GM23338 (cell line): Measurements from ENCODE around the gene BAG3. TPM values are rescaled to one million over a fixed set of nuclear protein-coding genes. Genes with fewer than 3 reads are reported as not detected.
A peak's percentile ranks its signal among the peaks of the same experiment; 100 is the strongest.

Source experiments
- ATAC-seq: fragments of 200-7000 bp; cut with Tn5 transposase; 3 replicates; pipeline ENCODE4 v1.9.1; 2020
- DNase-seq: peaks from one replicate; pipeline ENCODE4 v3.0.0-alpha.2; 2015; ENCODE audit warnings: low spot score
- H2AFZ ChIP-seq: fragments of 200-600 bp; sonication (generic); 2 replicates; pipeline ENCODE4 v1.8.0; 2016; ENCODE audit warnings: antibody characterized with exemption, mild to moderate bottlenecking, moderate library complexity
- H3F3A ChIP-seq: fragments of 200-600 bp; sonication (generic); replicated peaks from 2 replicates; pipeline ENCODE4 v1.8.0; 2017; ENCODE audit warnings: antibody characterized with exemption, mixed run types, low read depth
- H3K27ac ChIP-seq: fragments of 200-600 bp; sonication (generic); 2 replicates; pipeline ENCODE4 v1.6.1; 2016; ENCODE audit warnings: low read depth
- H3K27me3 ChIP-seq: fragments of 200-600 bp; sonication (generic); 2 replicates; pipeline ENCODE4 v1.8.0; 2016; ENCODE audit warnings: mild to moderate bottlenecking, mixed run types, moderate library complexity; ENCODE audit not compliant: insufficient read depth
- H3K36me3 ChIP-seq: fragments of 200-600 bp; sonication (generic); 2 replicates; pipeline ENCODE4 v1.8.0; 2016; ENCODE audit warnings: mild to moderate bottlenecking; ENCODE audit not compliant: insufficient read depth
- H3K4me1 ChIP-seq: fragments of 200-600 bp; sonication (generic); 2 replicates; pipeline ENCODE4 v1.8.0; 2016; ENCODE audit warnings: mild to moderate bottlenecking, moderate library complexity; ENCODE audit not compliant: insufficient read depth
- H3K4me2 ChIP-seq: fragments of 200-600 bp; sonication (generic); 2 replicates; pipeline ENCODE4 v1.7.1; 2017; ENCODE audit warnings: mixed run types
- H3K4me3 ChIP-seq: fragments of 200-600 bp; sonication (generic); 2 replicates; pipeline ENCODE4 v1.6.1; 2016; ENCODE audit warnings: mixed run types
- H3K79me2 ChIP-seq: fragments of 200-600 bp; sonication (generic); replicated peaks from 2 replicates; pipeline ENCODE4 v1.8.0; 2017; ENCODE audit warnings: mild to moderate bottlenecking; ENCODE audit not compliant: insufficient read depth
- H3K9me2 ChIP-seq: fragments of 200-600 bp; sonication (generic); 2 replicates; pipeline ENCODE4 v1.8.0; 2017; ENCODE audit not compliant: insufficient read depth
- H4K20me1 ChIP-seq: fragments of 200-600 bp; sonication (generic); replicated peaks from 2 replicates; pipeline ENCODE4 v1.8.0; 2017; ENCODE audit warnings: mild to moderate bottlenecking; ENCODE audit not compliant: insufficient read depth
- H3K27ac Mint-ChIP-seq: 2 replicates; pipeline ENCODE4 v1.8.0; 2020; ENCODE audit warnings: inconsistent platforms, mild to moderate bottlenecking, moderate library complexity, mixed read lengths
- H3K27me3 Mint-ChIP-seq: 3 replicates; pipeline ENCODE4 v1.8.0; 2022; ENCODE audit warnings: low read depth, mild to moderate bottlenecking, moderate library complexity, mixed read lengths, inconsistent platforms; ENCODE audit not compliant: insufficient read depth, poor library complexity
- H3K36me3 Mint-ChIP-seq: 3 replicates; pipeline ENCODE4 v1.8.0; 2021; ENCODE audit warnings: low read depth, mild to moderate bottlenecking, inconsistent platforms, moderate library complexity, mixed read lengths
- H3K4me1 Mint-ChIP-seq: 3 replicates; pipeline ENCODE4 v1.8.0; 2020; ENCODE audit warnings: mild to moderate bottlenecking, inconsistent platforms, mixed read lengths
- H3K4me3 Mint-ChIP-seq: 3 replicates; pipeline ENCODE4 v1.8.0; 2021; ENCODE audit warnings: moderate library complexity, mild to moderate bottlenecking, inconsistent platforms, mixed read lengths
- H3K9me3 Mint-ChIP-seq: 3 replicates; pipeline ENCODE4 v1.8.0; 2020; ENCODE audit warnings: moderate library complexity, mild to moderate bottlenecking, inconsistent platforms, mixed read lengths
- CREB1 ChIP-seq: fragments of 250-450 bp; sonication (Bioruptor Pico); IDR thresholded peaks from 2 replicates; pipeline ENCODE4 v1.5.0; 2020; ENCODE audit warnings: low read depth, mild to moderate bottlenecking, moderate library complexity
- CTCF ChIP-seq, 2 experiments: fragments of 200-600 bp in 1 of 2; sonication (generic) in 1 of 2; conservative IDR thresholded peaks; 2 replicates each; pipeline versions ENCODE4 v1.5.1 to v1.6.1; 2016 to 2017; ENCODE audit warnings: antibody characterized with exemption in 2 of 2, low read depth in 2 of 2, mild to moderate bottlenecking in 2 of 2, moderate library complexity in 1 of 2
- REST ChIP-seq: IDR thresholded peaks from one replicate; pipeline ENCODE4 v1.6.1; 2018; ENCODE audit warnings: antibody characterized with exemption; ENCODE audit not compliant: unreplicated experiment
- STAT1 ChIP-seq: IDR thresholded peaks from one replicate; pipeline ENCODE4 v1.6.1; 2016; ENCODE audit warnings: antibody characterized with exemption; ENCODE audit not compliant: unreplicated experiment
- ZNF114 ChIP-seq: fragments of 250-450 bp; sonication (Bioruptor Pico); IDR thresholded peaks from 2 replicates; pipeline ENCODE4 v1.5.0; 2020; ENCODE audit warnings: mild to moderate bottlenecking, moderate library complexity
- polyA plus RNA-seq: library from polyadenylated mRNA; unstranded; fragments of >200 nt; fragmentation: Nextera tagmentation; extraction: Ambion mirVana; gene quantifications from 2 replicates; pipeline ENCODE4 v1.2.1, GENCODE V29; 2016
- total RNA-seq: library from RNA; depleted of rRNA; stranded (reverse); fragments of >200 nt; shearing (Covaris generic); gene quantifications from 2 replicates; pipeline ENCODE4 v1.2.3, GENCODE V29; 2014

Gene BAG3
- total and polyA plus RNA-seq, 2 experiments from 2014 or later = 8.2 to 8.4 TPM

- 0 out of 2 replicates have a peak, but pooled peaks cover 4% of the 10 kb centered on the region for H3K9me2 ChIP-seq
- no peaks in the 10 kb centered on the region for H3K36me3 ChIP-seq
- Mint-ChIP-seq H3K27me3 (peaks cover 11% of the 10 kb centered on the region), H3K4me1 (peaks cover 25% of the 10 kb centered on the region), H3K4me3 (peak overlapping the region; percentile 90; the same call in 2 of the 3 replicates), H3K27ac (peak overlapping the region; percentile 99), H3K9me3 (no peaks in the 10 kb centered on the region; the same call in 2 of the 3 replicates), H3K36me3 (no peaks in the 10 kb centered on the region; the same call in 2 of the 3 replicates)
- H3F3A ChIP-seq = peaks cover 8% of the 10 kb centered on the region
- TF ChIP-seq CREB1 (CRISPR knock-in tag) (peak; percentile 60; the same call in 1 of the 2 replicates), STAT1 (no peak)
- peak overlapping the region; percentile 98 for H3K27ac ChIP-seq
- DNase-seq (peak; percentile 43), ATAC-seq (no peak)
- H3K79me2 ChIP-seq = no peaks in the 10 kb centered on the region
- H3K27me3 ChIP-seq = no peaks in the 10 kb centered on the region
- no peaks in the 10 kb centered on the region for H4K20me1 ChIP-seq
- H3K4me2 ChIP-seq = peak overlapping the region; percentile 73
- H3K4me3 ChIP-seq = peak overlapping the region; percentile 58; the same call in 1 of the 2 replicates
- H2AFZ ChIP-seq = no peak overlapping the region
- H3K4me1 ChIP-seq = peaks cover 9% of the 10 kb centered on the region
These were observed 37.9 kb downstream of the BAG3 start for GRCh38 chr10:119689016-119689580.

- peaks cover 9% of the 10 kb centered on the region for H3K4me1 ChIP-seq
- Mint-ChIP-seq H3K9me3 (peaks cover 11% of the 10 kb centered on the region), H3K4me1 (peaks cover 25% of the 10 kb centered on the region)
These were observed 40.5 kb downstream of the BAG3 start for GRCh38 chr10:119691726-119692125.

More at GRCh38 chr10:119691726-119692125, 40.5 kb downstream of the BAG3 start:
- H3K79me2 ChIP-seq = no peaks in the 10 kb centered on the region
- no peak overlapping the region for H3K4me3 ChIP-seq
- no peaks in the 10 kb centered on the region for H4K20me1 ChIP-seq
- 0 out of 2 replicates have a peak, but pooled peaks cover 4% of the 10 kb centered on the region for H3K9me2 ChIP-seq
- peaks cover 8% of the 10 kb centered on the region for H3F3A ChIP-seq
- no peaks in the 10 kb centered on the region for H3K36me3 ChIP-seq
- H3K27me3 Mint-ChIP-seq = peaks cover 6% of the 10 kb centered on the region
- TF ChIP-seq REST (no peak), ZNF114 (CRISPR knock-in tag) (no peak), CTCF (conservative IDR thresholded peaks at IDR 0.05; ENCODE audit: low read depth in 2 of 2) (no peak), CREB1 (CRISPR knock-in tag) (no peak)
- no peak overlapping the region for H3K27ac Mint-ChIP-seq
- H3K4me3 Mint-ChIP-seq = no peak overlapping the region
- H3K27me3 ChIP-seq = no peaks in the 10 kb centered on the region
- H3K4me2 ChIP-seq = no peak overlapping the region
- DNase-seq = no peak
- H2AFZ ChIP-seq = no peak overlapping the region
- H3K36me3 Mint-ChIP-seq = no peaks in the 10 kb centered on the region; the same call in 2 of the 3 replicates
- H3K27ac ChIP-seq = no peak overlapping the region
- ATAC-seq = no peak
